ENCODE measurements around the gene TRIM66. TPM values are rescaled to one million over a fixed set of nuclear protein-coding genes. Genes with fewer than 3 reads are reported as not detected.

TRIM66 gene
- total RNA-seq, 1 donor, result 11.8 TPM

GRCh38 chr11:8714622-8715225, 32.3 kb upstream of the TRIM66 start:
- no peak for DNase-seq (ENCODE audit: low read depth in 2 of 3, low spot score in 2 of 3)

GRCh38 chr11:8713760-8714454, 31.4 kb upstream of the TRIM66 start:
- DNase-seq (ENCODE audit: low read depth in 2 of 3, low spot score in 2 of 3), result no peak

- DNase-seq (ENCODE audit: low read depth in 2 of 3, low spot score in 2 of 3), result no peak
These were observed 30.0 kb upstream of the TRIM66 start for GRCh38 chr11:8712506-8712905.

GRCh38 chr11:8711895-8712442, 29.5 kb upstream of the TRIM66 start:
- no peak for DNase-seq (ENCODE audit: low read depth in 2 of 3, low spot score in 2 of 3)

- no peak for DNase-seq (ENCODE audit: low read depth in 2 of 3, low spot score in 2 of 3)
These were observed 27.3 kb upstream of the TRIM66 start for GRCh38 chr11:8709777-8710176.

- no peak for DNase-seq (ENCODE audit: low read depth in 2 of 3, low spot score in 2 of 3)
These were observed 26.7 kb upstream of the TRIM66 start for GRCh38 chr11:8709002-8709672.

GRCh38 chr11:8707541-8708191, 25.2 kb upstream of the TRIM66 start:
- DNase-seq (ENCODE audit: low read depth in 2 of 3, low spot score in 2 of 3), result no peak

GRCh38 chr11:8706673-8707432, 24.4 kb upstream of the TRIM66 start:
- DNase-seq (ENCODE audit: low read depth in 2 of 3, low spot score in 2 of 3), result no peak

- no peak for DNase-seq (ENCODE audit: low read depth in 2 of 3, low spot score in 2 of 3)
These were observed 22.7 kb upstream of the TRIM66 start for GRCh38 chr11:8705146-8705545.

- DNase-seq (ENCODE audit: low read depth in 2 of 3, low spot score in 2 of 3), result no peak
These were observed 21.7 kb upstream of the TRIM66 start for GRCh38 chr11:8704136-8704535.

- DNase-seq (ENCODE audit: low read depth in 2 of 3, low spot score in 2 of 3), result no peak
These were observed 20.1 kb upstream of the TRIM66 start for GRCh38 chr11:8702598-8702915.

- DNase-seq (ENCODE audit: low read depth in 2 of 3, low spot score in 2 of 3), result no peak
These were observed 19.6 kb upstream of the TRIM66 start for GRCh38 chr11:8701891-8702597.

GRCh38 chr11:8699903-8700302, 17.4 kb upstream of the TRIM66 start:
- peak in 1 of 3 donors; percentile 13 for DNase-seq (ENCODE audit: low read depth in 2 of 3, low spot score in 2 of 3)

GRCh38 chr11:8698917-8699441, 16.5 kb upstream of the TRIM66 start:
- DNase-seq (ENCODE audit: low read depth in 2 of 3, low spot score in 2 of 3), result no peak

GRCh38 chr11:8698379-8698851, 15.9 kb upstream of the TRIM66 start:
- DNase-seq (ENCODE audit: low read depth in 2 of 3, low spot score in 2 of 3), result no peak

GRCh38 chr11:8697054-8697453, 14.6 kb upstream of the TRIM66 start:
- DNase-seq (ENCODE audit: low read depth in 2 of 3, low spot score in 2 of 3), result no peak

- no peak for DNase-seq (ENCODE audit: low read depth in 2 of 3, low spot score in 2 of 3)
These were observed 11.7 kb upstream of the TRIM66 start for GRCh38 chr11:8694137-8694536.

- DNase-seq (ENCODE audit: low read depth in 2 of 3, low spot score in 2 of 3), result no peak
These were observed 11.1 kb upstream of the TRIM66 start for GRCh38 chr11:8693555-8693954.

- DNase-seq (ENCODE audit: low read depth in 2 of 3, low spot score in 2 of 3), result no peak
These were observed 10.6 kb upstream of the TRIM66 start for GRCh38 chr11:8693010-8693551.
